GM12801 (cell line): ENCODE data around the gene TSPAN5.

Source experiments
- CTCF ChIP-seq: IDR thresholded peaks from one replicate; pipeline ENCODE4 v1.5.1; 2011; ENCODE audit warnings: control low read depth; ENCODE audit not compliant: insufficient read length; ENCODE audit errors: extremely low read depth

Gene TSPAN5

GRCh38 chr4:98482503-98482846 lies 175.9 kb downstream of the TSPAN5 start:
- TF ChIP-seq CTCF = no peak

- TF ChIP-seq CTCF = no peak
Observed at GRCh38 chr4:98481167-98481566, 177.2 kb downstream of the TSPAN5 start.

- no peak for TF ChIP-seq CTCF
Observed at GRCh38 chr4:98480535-98480934, 177.9 kb downstream of the TSPAN5 start.

GRCh38 chr4:98476891-98477290 lies 181.5 kb downstream of the TSPAN5 start:
- no peak for TF ChIP-seq CTCF

- no peak for TF ChIP-seq CTCF
Observed at GRCh38 chr4:98474408-98474844, 184.0 kb downstream of the TSPAN5 start.

- TF ChIP-seq CTCF = no peak
Observed at GRCh38 chr4:98473046-98473445, 185.4 kb downstream of the TSPAN5 start.

GRCh38 chr4:98470831-98471230 lies 187.6 kb downstream of the TSPAN5 start:
- TF ChIP-seq CTCF = no peak

- no peak for TF ChIP-seq CTCF
Observed at GRCh38 chr4:98470366-98470765, 188.0 kb downstream of the TSPAN5 start.
